HepG2 (cell line): ENCODE results near the gene MACROD2. TPM values are rescaled to one million over a fixed set of nuclear protein-coding genes. Genes with fewer than 3 reads are reported as not detected.

Experiments
- CREM ChIP-seq, 2 experiments: sonication (generic) in 1 of 2; formaldehyde crosslinking in 1 of 2; IDR thresholded peaks; 2 replicates each; pipeline versions ENCODE4 v1.4.0 to v1.6.1; 2016 to 2020; ENCODE audit warnings: antibody characterized with exemption in 1 of 2, mild to moderate bottlenecking in 1 of 2, missing genetic modification reagents in 1 of 2
- DNMT3B ChIP-seq: conservative IDR thresholded peaks from 2 replicates; pipeline ENCODE4 v1.6.1; 2016; ENCODE audit warnings: missing biosample characterization, control low read depth
- FOSL2 ChIP-seq: sonication (generic); formaldehyde crosslinking; IDR thresholded peaks from 2 replicates; pipeline ENCODE4 v1.4.0; 2020; ENCODE audit warnings: missing genetic modification reagents
- KDM5A ChIP-seq: fragments of 200-600 bp; sonication (generic); IDR thresholded peaks from 2 replicates; pipeline ENCODE4 v1.7.0; 2018; ENCODE audit warnings: antibody characterized with exemption, mild to moderate bottlenecking, low read length, borderline replicate concordance
- KLF6 ChIP-seq: IDR thresholded peaks from 2 replicates; pipeline ENCODE4 v1.8.0; 2016; ENCODE audit warnings: missing biosample characterization, missing genetic modification reagents
- RXRA ChIP-seq: sonication (generic); formaldehyde crosslinking; IDR thresholded peaks from 2 replicates; pipeline ENCODE4 v1.5.1; 2020; ENCODE audit warnings: missing genetic modification reagents
- YEATS4 ChIP-seq: sonication (generic); formaldehyde crosslinking; IDR thresholded peaks from 2 replicates; pipeline ENCODE4 v1.4.0; 2020; ENCODE audit warnings: missing genetic modification reagents, borderline replicate concordance
- ZFP36L1 ChIP-seq: sonication (generic); formaldehyde crosslinking; IDR thresholded peaks from 2 replicates; pipeline ENCODE4 v1.8.0; 2022; ENCODE audit warnings: mild to moderate bottlenecking, missing genetic modification reagents, moderate library complexity
- ZFYVE20 ChIP-seq: sonication (generic); formaldehyde crosslinking; IDR thresholded peaks from 2 replicates; pipeline ENCODE4 v1.8.0; 2023; ENCODE audit warnings: low read depth, mild to moderate bottlenecking, moderate library complexity, missing genetic modification reagents, borderline replicate concordance
- ZNF292 ChIP-seq: sonication (generic); formaldehyde crosslinking; IDR thresholded peaks from 2 replicates; pipeline ENCODE4 v1.8.1; 2022; ENCODE audit warnings: mild to moderate bottlenecking, low read depth, missing genetic modification reagents, borderline replicate concordance
- ZNF343 ChIP-seq: sonication (generic); formaldehyde crosslinking; IDR thresholded peaks from 2 replicates; pipeline ENCODE4 v1.4.0; 2020; ENCODE audit warnings: mild to moderate bottlenecking, missing genetic modification reagents
- ZNF441 ChIP-seq: sonication (generic); formaldehyde crosslinking; IDR thresholded peaks from 2 replicates; pipeline ENCODE4 v1.7.0; 2021; ENCODE audit warnings: missing genetic modification reagents, borderline replicate concordance
- ZNF563 ChIP-seq: sonication (generic); formaldehyde crosslinking; IDR thresholded peaks from 2 replicates; pipeline ENCODE4 v1.8.0; 2022; ENCODE audit warnings: mild to moderate bottlenecking, moderate library complexity, missing genetic modification reagents
- ZNF589 ChIP-seq: sonication (generic); formaldehyde crosslinking; conservative IDR thresholded peaks from 2 replicates; pipeline ENCODE4 v1.8.0; 2022; ENCODE audit warnings: mild to moderate bottlenecking, moderate library complexity, missing genetic modification reagents
- ZNF598 ChIP-seq: sonication (generic); formaldehyde crosslinking; IDR thresholded peaks from 2 replicates; pipeline ENCODE4 v1.5.1; 2020; ENCODE audit warnings: mild to moderate bottlenecking, missing genetic modification reagents, borderline replicate concordance
- ZNF660 ChIP-seq: sonication (generic); formaldehyde crosslinking; IDR thresholded peaks from 2 replicates; pipeline ENCODE4 v1.5.1; 2020; ENCODE audit warnings: mild to moderate bottlenecking, low read depth, missing genetic modification reagents, borderline replicate concordance
- polyA plus RNA-seq, 8 experiments: library from polyadenylated mRNA; depleted of rRNA in 3 of 8; stranded (reverse) in 7 of 8; unstranded in 1 of 8; fragments of >200 nt; fragmentation: Illumina TruSeq in 4 of 8; extraction: Trizol in 4 of 8; gene quantifications; 2 replicates each; pipeline versions ENCODE4 v1.2.1 to v1.2.3, GENCODE V29; 2011 to 2016; ENCODE audit warnings: low read depth in 4 of 8, missing spikeins in 1 of 8, mixed read lengths in 1 of 8; ENCODE audit not compliant: insufficient read depth in 1 of 8
- total RNA-seq, 5 experiments: library from RNA; depleted of rRNA; stranded (reverse); fragments of >200 nt; fragmentation: Illumina TruSeq; extraction: Trizol; gene quantifications; 2 replicates each; pipeline ENCODE4 v1.2.3, GENCODE V29; 2016; ENCODE audit warnings: low read depth in 1 of 5
- TF ChIP-seq, protein P1 (sequence below): sonication (generic); formaldehyde crosslinking; IDR thresholded peaks from 2 replicates; pipeline ENCODE4 v1.4.0; 2020; ENCODE audit warnings: missing genetic modification reagents, borderline replicate concordance
- TF ChIP-seq, protein P2 (sequence below): sonication (generic); formaldehyde crosslinking; IDR thresholded peaks from 2 replicates; pipeline ENCODE4 v1.5.0; 2020; ENCODE audit warnings: mild to moderate bottlenecking, missing genetic modification reagents
- TF ChIP-seq, protein P3 (sequence below), 2 experiments: sonication (generic) in 1 of 2; formaldehyde crosslinking in 1 of 2; IDR thresholded peaks; 2 replicates each; pipeline versions ENCODE4 v1.6.1 to v1.9.0; 2014 to 2022; ENCODE audit warnings: antibody characterized with exemption in 1 of 2, borderline replicate concordance in 1 of 2, inconsistent platforms in 1 of 2, low read depth in 1 of 2, missing genetic modification reagents in 1 of 2

The MACROD2 gene
- total and polyA plus RNA-seq, 2 of the 13 experiments (the other 11 are each of a cell fraction or from before 2014, with no cell fraction given): 0.13 to 0.51 TPM

DNA sequence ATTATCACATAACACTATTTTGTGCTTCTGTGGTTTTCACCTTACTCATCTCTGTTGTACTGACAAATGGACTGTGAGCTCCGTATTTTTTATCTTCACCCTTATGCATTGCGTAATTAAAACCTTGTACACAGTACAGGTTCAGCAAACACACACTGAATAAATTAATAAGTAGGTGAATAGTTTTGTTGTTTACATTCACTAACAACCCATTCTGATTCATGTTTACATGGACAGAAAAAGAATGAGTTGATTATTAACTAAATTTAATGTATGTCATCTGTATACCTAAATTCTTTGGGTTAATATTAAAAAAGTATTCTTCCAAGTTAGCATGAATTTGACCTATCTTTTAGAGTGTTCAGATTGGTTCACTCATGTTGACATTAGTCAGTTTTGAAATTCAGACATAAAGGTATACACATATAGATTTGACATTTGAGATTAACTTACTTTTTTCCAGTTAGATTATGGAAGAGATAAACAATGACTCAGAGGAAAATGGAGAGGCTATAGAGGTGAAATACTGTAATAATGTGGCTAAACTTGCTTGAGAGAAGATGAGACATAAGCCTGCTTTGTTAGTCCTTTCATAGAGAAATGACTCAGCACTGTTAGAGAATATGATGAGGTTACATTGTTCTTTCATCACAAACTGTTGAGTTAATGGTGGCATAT, 883.8 kb downstream of the MACROD2 start (continued):
- TF ChIP-seq, protein P1, sequence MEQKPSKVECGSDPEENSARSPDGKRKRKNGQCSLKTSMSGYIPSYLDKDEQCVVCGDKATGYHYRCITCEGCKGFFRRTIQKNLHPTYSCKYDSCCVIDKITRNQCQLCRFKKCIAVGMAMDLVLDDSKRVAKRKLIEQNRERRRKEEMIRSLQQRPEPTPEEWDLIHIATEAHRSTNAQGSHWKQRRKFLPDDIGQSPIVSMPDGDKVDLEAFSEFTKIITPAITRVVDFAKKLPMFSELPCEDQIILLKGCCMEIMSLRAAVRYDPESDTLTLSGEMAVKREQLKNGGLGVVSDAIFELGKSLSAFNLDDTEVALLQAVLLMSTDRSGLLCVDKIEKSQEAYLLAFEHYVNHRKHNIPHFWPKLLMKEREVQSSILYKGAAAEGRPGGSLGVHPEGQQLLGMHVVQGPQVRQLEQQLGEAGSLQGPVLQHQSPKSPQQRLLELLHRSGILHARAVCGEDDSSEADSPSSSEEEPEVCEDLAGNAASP (CRISPR knock-in tag): no peak
- TF ChIP-seq ZFP36L1 (CRISPR knock-in tag): no peak
- TF ChIP-seq ZNF598 (CRISPR knock-in tag): no peak
- TF ChIP-seq ZFYVE20 (CRISPR knock-in tag): no peak
- TF ChIP-seq, protein P2, sequence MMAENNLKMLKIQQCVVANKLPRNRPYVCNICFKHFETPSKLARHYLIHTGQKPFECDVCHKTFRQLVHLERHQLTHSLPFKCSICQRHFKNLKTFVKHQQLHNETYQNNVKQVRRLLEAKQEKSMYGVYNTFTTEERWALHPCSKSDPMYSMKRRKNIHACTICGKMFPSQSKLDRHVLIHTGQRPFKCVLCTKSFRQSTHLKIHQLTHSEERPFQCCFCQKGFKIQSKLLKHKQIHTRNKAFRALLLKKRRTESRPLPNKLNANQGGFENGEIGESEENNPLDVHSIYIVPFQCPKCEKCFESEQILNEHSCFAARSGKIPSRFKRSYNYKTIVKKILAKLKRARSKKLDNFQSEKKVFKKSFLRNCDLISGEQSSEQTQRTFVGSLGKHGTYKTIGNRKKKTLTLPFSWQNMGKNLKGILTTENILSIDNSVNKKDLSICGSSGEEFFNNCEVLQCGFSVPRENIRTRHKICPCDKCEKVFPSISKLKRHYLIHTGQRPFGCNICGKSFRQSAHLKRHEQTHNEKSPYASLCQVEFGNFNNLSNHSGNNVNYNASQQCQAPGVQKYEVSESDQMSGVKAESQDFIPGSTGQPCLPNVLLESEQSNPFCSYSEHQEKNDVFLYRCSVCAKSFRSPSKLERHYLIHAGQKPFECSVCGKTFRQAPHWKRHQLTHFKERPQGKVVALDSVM: no peak
- TF ChIP-seq, protein P3, sequence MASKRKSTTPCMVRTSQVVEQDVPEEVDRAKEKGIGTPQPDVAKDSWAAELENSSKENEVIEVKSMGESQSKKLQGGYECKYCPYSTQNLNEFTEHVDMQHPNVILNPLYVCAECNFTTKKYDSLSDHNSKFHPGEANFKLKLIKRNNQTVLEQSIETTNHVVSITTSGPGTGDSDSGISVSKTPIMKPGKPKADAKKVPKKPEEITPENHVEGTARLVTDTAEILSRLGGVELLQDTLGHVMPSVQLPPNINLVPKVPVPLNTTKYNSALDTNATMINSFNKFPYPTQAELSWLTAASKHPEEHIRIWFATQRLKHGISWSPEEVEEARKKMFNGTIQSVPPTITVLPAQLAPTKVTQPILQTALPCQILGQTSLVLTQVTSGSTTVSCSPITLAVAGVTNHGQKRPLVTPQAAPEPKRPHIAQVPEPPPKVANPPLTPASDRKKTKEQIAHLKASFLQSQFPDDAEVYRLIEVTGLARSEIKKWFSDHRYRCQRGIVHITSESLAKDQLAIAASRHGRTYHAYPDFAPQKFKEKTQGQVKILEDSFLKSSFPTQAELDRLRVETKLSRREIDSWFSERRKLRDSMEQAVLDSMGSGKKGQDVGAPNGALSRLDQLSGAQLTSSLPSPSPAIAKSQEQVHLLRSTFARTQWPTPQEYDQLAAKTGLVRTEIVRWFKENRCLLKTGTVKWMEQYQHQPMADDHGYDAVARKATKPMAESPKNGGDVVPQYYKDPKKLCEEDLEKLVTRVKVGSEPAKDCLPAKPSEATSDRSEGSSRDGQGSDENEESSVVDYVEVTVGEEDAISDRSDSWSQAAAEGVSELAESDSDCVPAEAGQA (IDR thresholded peaks at IDR 0.05; ENCODE audit: low read depth): no peak
- TF ChIP-seq, protein P3 (CRISPR knock-in tag; IDR thresholded peaks at IDR 0.05; ENCODE audit: borderline replicate concordance): no peak
- no peak for TF ChIP-seq ZNF292 (CRISPR knock-in tag)
- peak; percentile 54; the same call in 1 of the 2 replicates for TF ChIP-seq FOSL2 (CRISPR knock-in tag)
- no peak for TF ChIP-seq ZNF441 (CRISPR knock-in tag)
- TF ChIP-seq ZNF343 (CRISPR knock-in tag): no peak
- no peak for TF ChIP-seq YEATS4
- TF ChIP-seq RXRA (CRISPR knock-in tag): no peak
- no peak for TF ChIP-seq ZNF589 (CRISPR knock-in tag)
- 0 out of 2 replicates have a peak, but pooled peaks have one; percentile 38 for TF ChIP-seq KLF6 (CRISPR knock-in tag)
- peak; percentile 63 for TF ChIP-seq CREM (IDR thresholded peaks at IDR 0.05)
- TF ChIP-seq CREM (CRISPR knock-in tag; IDR thresholded peaks at IDR 0.05): no peak
- TF ChIP-seq ZNF660 (CRISPR knock-in tag): no peak
- no peak for TF ChIP-seq DNMT3B
- TF ChIP-seq ZNF563 (CRISPR knock-in tag): no peak
- no peak for TF ChIP-seq KDM5A
